Stimulated activated CD8-positive, alpha-beta memory T cell treated with anti-CD3 and anti-CD28 coated beads, Interleukin-2, amount 100 ng/mL, for 1 hour (primary cell): ENCODE results near the gene NEK10.
"Not testable (repeated sequence)": the region's sequence is repeated elsewhere in the genome, so short reads cannot be mapped to it uniquely, and the experiment has no call there.

ENCODE experiments used
- DNase-seq, 2 donors: peaks; one replicate each; pipeline ENCODE4 v3.0.0-alpha.2; 2020; ENCODE audit warnings: low read depth in 2 of 2

NEK10 gene

GRCh38 chr3:27368831-27369607, at the start of gene NEK10:
Gene NEK10, minus strand, starts transcription at chr3:27369383. Its CDS starts 16,501 bp downstream, at chr3:27352882.
- DNase-seq: peak; percentile 80

DNA sequence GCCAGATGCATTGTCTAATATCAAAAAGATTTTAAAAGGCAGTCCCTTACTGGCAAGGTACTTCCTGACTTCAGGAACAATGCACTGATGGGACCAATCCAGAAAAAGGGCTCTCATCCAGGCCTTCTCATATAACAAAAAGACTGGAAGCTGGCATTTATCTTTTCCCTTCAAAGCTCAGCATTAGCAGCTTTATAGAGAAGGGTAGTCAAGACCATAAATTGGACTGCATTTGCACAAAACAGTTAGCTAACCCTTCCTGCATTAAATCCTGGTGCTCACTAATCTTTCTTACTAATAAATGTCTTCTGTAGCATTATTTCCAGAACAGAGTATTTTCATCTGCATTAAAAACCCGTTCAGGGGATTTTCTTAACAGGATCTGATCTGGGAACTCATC, 46.0 kb upstream of the NEK10 start:
- DNase-seq: no peak

DNA sequence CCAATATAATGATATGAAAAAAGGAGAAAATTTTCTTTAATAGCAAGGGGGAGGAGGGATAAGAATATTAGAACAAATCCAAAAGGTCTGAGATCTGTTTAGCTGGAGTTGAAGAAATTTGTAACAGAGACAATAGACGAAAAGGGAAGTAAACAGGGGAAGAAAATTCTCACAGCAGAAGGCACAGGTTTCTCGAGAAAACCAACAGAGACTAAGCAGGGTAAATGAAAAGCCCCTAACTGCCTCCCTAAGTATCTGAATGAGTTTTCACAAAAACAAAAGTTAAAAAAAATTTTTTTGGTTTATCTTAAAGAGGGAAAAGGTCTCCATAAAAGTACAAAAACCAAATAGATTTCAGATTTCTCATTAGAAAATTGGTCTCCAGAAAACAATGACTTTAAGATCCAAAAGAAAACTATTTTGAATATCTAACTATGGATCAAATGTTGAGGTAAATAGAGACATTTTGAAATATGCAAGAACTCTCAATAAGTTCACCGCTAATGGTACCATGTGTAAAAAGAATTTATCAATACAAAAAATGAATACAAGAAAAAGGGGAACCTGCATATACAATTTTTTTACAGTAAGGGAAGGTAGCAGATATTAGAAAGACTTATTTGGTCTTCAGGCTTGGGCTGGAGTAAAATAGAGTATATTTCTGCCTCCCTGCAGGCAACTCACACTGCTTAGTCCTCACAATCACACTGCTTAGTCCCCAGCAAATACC, 23.9 kb upstream of the NEK10 start:
- no peak for DNase-seq

DNA sequence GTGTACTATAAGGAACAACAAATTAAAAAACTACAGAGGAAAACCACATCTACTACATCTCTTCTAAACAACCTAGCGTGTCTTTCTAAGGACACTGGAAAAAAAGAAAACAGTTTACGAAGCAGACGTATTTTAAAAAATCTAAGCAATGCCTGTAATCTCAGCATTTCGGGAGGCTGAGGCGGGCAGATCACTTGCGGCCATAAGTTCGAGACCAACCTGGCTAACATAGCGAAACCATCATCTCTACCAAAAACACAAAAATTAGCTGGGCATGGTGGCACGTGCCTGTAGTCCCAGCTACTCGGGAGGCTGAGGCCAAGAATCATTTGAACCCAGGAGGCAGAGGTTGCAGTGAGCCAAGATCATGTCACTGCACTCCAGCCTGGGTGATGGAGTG, 23.2 kb upstream of the NEK10 start:
- DNase-seq: not testable (repeated sequence)

- no peak for DNase-seq
Measured at GRCh38 chr3:27391796-27392195, 22.6 kb upstream of the NEK10 start.

DNA sequence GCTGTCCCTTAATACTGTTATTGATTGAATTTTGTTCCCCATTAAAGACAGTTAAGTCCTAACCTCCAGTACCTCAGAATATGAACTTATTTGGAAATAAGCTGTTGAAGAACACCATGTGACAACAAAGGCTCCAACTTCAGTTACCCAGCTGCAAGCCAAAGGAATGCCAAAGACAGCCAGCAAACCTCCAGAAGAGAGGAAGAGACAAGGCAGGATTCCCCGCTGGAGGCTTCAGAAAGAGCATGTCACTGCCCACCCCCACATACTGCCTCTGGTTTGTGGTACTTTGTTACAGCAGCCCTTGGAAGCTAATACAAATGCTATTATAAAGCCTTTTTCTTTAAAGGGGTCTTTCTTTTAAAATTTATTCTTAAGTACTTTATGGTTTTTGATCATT, 18.4 kb upstream of the NEK10 start:
- DNase-seq: no peak

DNA sequence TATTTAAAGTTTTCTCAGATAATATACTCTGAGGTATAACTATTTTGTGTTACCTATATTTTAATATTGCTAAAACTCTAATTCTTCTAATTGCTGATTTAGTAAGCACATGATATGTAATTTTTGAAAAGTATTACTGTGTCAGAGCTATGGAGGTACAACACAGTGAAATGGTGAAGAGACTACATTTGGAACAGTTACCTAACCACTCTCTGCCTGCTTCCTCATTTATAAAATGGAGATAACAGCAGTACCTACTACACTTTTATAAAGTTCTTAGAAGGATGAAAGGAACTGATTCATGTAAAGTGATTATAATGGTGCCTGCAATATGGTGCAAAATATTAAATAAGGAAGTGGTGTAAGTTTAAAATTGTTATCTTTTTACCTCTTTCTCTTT, 16.3 kb upstream of the NEK10 start:
- DNase-seq: no peak

DNA sequence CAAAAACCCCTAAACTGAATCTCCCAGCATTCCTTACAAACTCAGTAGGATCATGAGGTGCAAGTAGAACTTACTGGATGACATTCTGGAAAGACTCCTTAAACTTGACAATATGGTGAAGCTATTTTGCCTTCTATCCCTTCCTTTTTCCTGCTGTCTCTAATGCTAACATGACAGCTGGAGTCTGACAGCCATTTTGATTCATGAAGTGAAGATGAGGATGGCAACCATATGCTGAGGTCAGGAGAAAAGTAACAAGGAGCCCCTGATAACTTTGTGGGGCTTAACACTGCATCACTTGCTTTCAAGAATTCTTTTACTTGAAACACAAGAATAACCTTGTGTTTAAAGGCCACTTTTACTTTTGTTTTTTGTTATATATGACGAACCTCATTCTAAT, 15.0 kb upstream of the NEK10 start:
- no peak for DNase-seq

- DNase-seq: no peak
Measured at GRCh38 chr3:27380433-27381357, 11.5 kb upstream of the NEK10 start.

DNA sequence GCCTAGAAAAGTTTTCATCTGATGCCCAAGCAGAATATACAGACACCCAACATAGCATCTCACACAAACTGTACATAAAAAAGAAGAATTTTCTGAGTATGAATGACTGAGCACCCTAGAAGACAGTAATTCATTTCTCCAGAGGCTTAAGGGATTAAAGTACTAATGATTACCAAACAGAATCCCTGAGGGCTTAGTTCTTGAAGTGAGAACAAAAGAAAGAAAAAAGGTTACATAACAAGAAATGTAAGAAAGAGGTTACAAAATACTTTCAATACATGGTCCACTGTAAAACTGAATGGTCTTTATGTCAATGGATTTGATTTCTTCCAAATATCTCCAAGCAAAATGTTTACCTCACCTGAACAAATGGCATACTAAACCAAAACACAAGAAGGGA, 9.1 kb upstream of the NEK10 start:
- no peak for DNase-seq

GRCh38 chr3:27376109-27376772, 7.1 kb upstream of the NEK10 start:
- DNase-seq: no peak

- DNase-seq: no peak
Measured at GRCh38 chr3:27366062-27366591, 3.1 kb downstream of the NEK10 start.

- no peak for DNase-seq
Measured at GRCh38 chr3:27360113-27361078, 8.8 kb downstream of the NEK10 start.

DNA sequence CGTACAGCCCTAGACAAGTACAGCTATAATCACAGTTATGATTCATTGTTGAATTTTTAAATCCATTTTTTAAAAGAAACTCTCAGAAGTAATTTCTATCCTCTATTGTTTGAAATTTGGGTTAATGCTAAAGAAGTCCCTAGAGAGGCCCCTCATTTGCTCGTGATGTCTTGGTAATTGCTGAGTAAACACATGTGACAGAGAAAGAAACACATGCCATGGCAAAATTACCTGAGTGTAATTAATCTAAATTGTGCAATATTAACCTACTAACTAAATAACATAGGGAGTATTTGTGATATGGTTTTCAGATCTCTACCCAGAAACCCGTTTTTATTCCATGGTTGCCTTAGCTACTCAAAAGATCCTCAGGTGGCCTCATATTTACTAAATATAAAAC, 10.8 kb downstream of the NEK10 start:
- no peak for DNase-seq

- DNase-seq: peak; percentile 12 to 41
Measured at GRCh38 chr3:27357665-27358258, 11.4 kb downstream of the NEK10 start.

GRCh38 chr3:27356976-27357375, 12.2 kb downstream of the NEK10 start:
- DNase-seq: no peak

DNA sequence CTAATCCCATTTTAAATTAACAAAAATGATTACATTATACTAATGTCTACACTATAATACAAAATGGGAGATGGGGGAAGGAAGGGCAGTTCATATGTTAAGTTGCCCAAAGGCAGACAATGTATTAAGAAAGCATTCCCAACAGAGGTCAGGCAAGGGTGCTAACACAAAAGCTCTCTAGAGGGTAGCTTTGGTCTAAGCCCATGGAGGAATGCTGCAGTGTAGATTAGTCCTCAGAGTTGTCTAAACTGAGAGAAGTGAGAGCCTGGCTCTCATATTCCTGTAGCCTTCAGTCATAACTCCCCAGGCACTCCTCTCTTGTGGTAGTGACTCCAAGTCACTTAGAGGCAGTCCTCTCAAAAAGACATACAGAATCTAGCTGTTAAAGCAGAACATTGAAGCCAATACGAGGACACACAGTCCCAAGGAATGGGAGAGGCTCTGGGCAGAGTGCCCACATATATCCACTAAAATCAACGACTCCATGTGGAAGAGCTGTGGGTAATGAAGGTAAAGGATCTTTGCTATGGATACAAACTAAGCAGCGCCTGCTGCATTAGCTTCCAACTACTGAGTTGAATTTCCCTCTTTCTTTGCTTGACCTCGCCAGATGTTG, 14.5 kb downstream of the NEK10 start:
- no peak for DNase-seq

GRCh38 chr3:27354161-27354560, 15.0 kb downstream of the NEK10 start:
- no peak for DNase-seq

DNA sequence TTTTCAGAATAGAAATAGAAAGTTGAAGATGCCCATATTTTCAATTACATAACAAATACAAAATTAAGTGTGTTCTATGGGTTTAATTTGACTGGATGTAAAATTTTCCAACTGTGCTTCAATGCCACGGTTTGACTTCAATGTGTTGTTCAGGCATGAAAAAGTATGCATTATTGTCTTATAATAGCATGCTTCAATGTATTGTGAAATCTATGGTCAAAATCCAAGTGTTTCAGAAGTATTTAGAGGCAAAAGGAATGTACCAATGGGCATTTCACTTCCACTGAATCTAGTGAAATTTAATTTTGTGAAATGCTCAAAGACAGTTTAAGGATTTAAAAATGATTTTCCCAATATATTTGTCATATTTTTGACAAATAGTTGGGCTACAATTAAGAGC, 16.0 kb downstream of the NEK10 start:
- no peak for DNase-seq
